ENCODE data around the gene KCNIP4. TPM values are rescaled to one million over a fixed set of nuclear protein-coding genes. Genes with fewer than 3 reads are reported as not detected.
"Not testable (repeated sequence)": the region's sequence is repeated elsewhere in the genome, so short reads cannot be mapped to it uniquely, and the experiment has no call there.

The KCNIP4 gene
- total RNA-seq, 1 experiment from 2014 or later, result not detected

GRCh38 chr4:20859097-20859781, 1089.3 kb downstream of the KCNIP4 start:
- no peak for DNase-seq (ENCODE audit: low spot score)

- DNase-seq (ENCODE audit: low spot score), result no peak
Observed at GRCh38 chr4:20857081-20857480, 1091.5 kb downstream of the KCNIP4 start.

- DNase-seq (ENCODE audit: low spot score), result no peak
Observed at GRCh38 chr4:20847124-20847747, 1101.3 kb downstream of the KCNIP4 start.

- DNase-seq (ENCODE audit: low spot score), result no peak
Observed at GRCh38 chr4:20844311-20844710, 1104.3 kb downstream of the KCNIP4 start.

- no peak for DNase-seq (ENCODE audit: low spot score)
Observed at GRCh38 chr4:20840648-20841190, 1107.9 kb downstream of the KCNIP4 start.

GRCh38 chr4:20839957-20840356, 1108.6 kb downstream of the KCNIP4 start:
- peak; percentile 55 for DNase-seq (ENCODE audit: low spot score)

GRCh38 chr4:20838476-20838875, 1110.1 kb downstream of the KCNIP4 start:
- DNase-seq (ENCODE audit: low spot score), result no peak

GRCh38 chr4:20832826-20833225, 1115.7 kb downstream of the KCNIP4 start:
- no peak for DNase-seq (ENCODE audit: low spot score)

GRCh38 chr4:20831746-20832145, 1116.8 kb downstream of the KCNIP4 start:
- no peak for DNase-seq (ENCODE audit: low spot score)

- DNase-seq (ENCODE audit: low spot score), result no peak
Observed at GRCh38 chr4:20829617-20830357, 1118.8 kb downstream of the KCNIP4 start.

- no peak for DNase-seq (ENCODE audit: low spot score)
Observed at GRCh38 chr4:20825505-20825904, 1123.1 kb downstream of the KCNIP4 start.

- DNase-seq (ENCODE audit: low spot score), result no peak
Observed at GRCh38 chr4:20816287-20816686, 1132.3 kb downstream of the KCNIP4 start.

- DNase-seq (ENCODE audit: low spot score), result no peak
Observed at GRCh38 chr4:20813700-20814099, 1134.9 kb downstream of the KCNIP4 start.

- no peak for DNase-seq (ENCODE audit: low spot score)
Observed at GRCh38 chr4:20809812-20810211, 1138.8 kb downstream of the KCNIP4 start.

- DNase-seq (ENCODE audit: low spot score), result no peak
Observed at GRCh38 chr4:20805716-20806115, 1142.9 kb downstream of the KCNIP4 start.

GRCh38 chr4:20787940-20788665, 1160.5 kb downstream of the KCNIP4 start:
- no peak for DNase-seq (ENCODE audit: low spot score)

- DNase-seq (ENCODE audit: low spot score), result not testable (repeated sequence)
Observed at GRCh38 chr4:20783134-20783533, 1165.4 kb downstream of the KCNIP4 start.

- DNase-seq (ENCODE audit: low spot score), result no peak
Observed at GRCh38 chr4:20778896-20779295, 1169.7 kb downstream of the KCNIP4 start.

- DNase-seq (ENCODE audit: low spot score), result peak; percentile 60
Observed at GRCh38 chr4:20773144-20773997, 1175.2 kb downstream of the KCNIP4 start.

GRCh38 chr4:20764366-20764992, 1184.1 kb downstream of the KCNIP4 start:
- DNase-seq (ENCODE audit: low spot score), result peak; percentile 71
